HepG2 (cell line): ENCODE results near the gene HNRNPR. TPM values are rescaled to one million over a fixed set of nuclear protein-coding genes. Genes with fewer than 3 reads are reported as not detected.

Experiments used
- ATAC-seq: fragments of 200-7000 bp; cut with Tn5 transposase; 3 replicates; pipeline ENCODE4 v1.9.1; 2020; ENCODE audit warnings: mild to moderate bottlenecking, moderate library complexity
- BruUV-seq: library from RNA; stranded (reverse); fragments of 400-500 nt; replicated peaks from 2 replicates; lab custom pipeline; 2021; lab: Mats Ljungman, UMichigan
- CTCF ChIA-PET: fragments of 300-600 bp; formaldehyde crosslinking; extraction: SDS; loops from one replicate; lab custom pipeline; 2021; ENCODE audit warnings: low total read pairs, inconsistent platforms, low intra/inter-chr PET ratio; lab: Yijun Ruan, JAX
- POLR2A ChIA-PET: fragments of 350-600 bp; sonication (Branson Sonifier 250); formaldehyde crosslinking; loops from one replicate; lab custom pipeline; 2020; ENCODE audit warnings: antibody characterized with exemption, inconsistent platforms; lab: Yijun Ruan, JAX
- DNase-seq: peaks from one replicate; pipeline ENCODE4 v3.0.0-alpha.2; 2015; ENCODE audit warnings: low spot score
- FAIRE-seq: peaks from 3 replicates; lab custom pipeline; 2011; peaks lifted over from hg19 to GRCh38; lab: Jason Lieb, UNC
- H2AFZ ChIP-seq: one replicate; pipeline ENCODE4 v1.6.1; 2011; ENCODE audit warnings: low read length, inconsistent platforms
- H3K27ac ChIP-seq: fragments of 300-600 bp; 3 replicates; pipeline ENCODE4 v1.8.0; 2011; ENCODE audit warnings: mixed run types, mild to moderate bottlenecking, mixed read lengths, low read length, inconsistent platforms; ENCODE audit not compliant: insufficient read depth; ENCODE audit errors: extremely low read length
- H3K27me3 ChIP-seq, 2 experiments: fragments of 200-600 bp in 1 of 2; 2 replicates in 1 of 2; 3 replicates in 1 of 2; pipeline versions ENCODE4 v1.6.0 to v1.8.0; 2011; ENCODE audit warnings: low read length in 2 of 2, mild to moderate bottlenecking in 2 of 2, moderate library complexity in 2 of 2, inconsistent platforms in 1 of 2; ENCODE audit not compliant: insufficient read depth in 2 of 2, control insufficient read depth in 1 of 2
- H3K36me3 ChIP-seq, 2 experiments: fragments of 200-600 bp in 1 of 2; replicated peaks in 1 of 2; 2 replicates in 1 of 2; 3 replicates in 1 of 2; pipeline versions ENCODE4 v1.5.1 to v1.8.0; 2011; ENCODE audit warnings: low read length in 2 of 2, inconsistent platforms in 1 of 2; ENCODE audit not compliant: insufficient read depth in 2 of 2, control insufficient read depth in 1 of 2
- H3K4me1 ChIP-seq: 2 replicates; pipeline ENCODE4 v1.5.1; 2012; ENCODE audit warnings: low read length, inconsistent platforms; ENCODE audit not compliant: insufficient read depth
- H3K4me2 ChIP-seq: 2 replicates; pipeline ENCODE4 v1.6.0; 2011; ENCODE audit warnings: low read depth, low read length, inconsistent platforms
- H3K4me3 ChIP-seq, 3 experiments: fragments of 200-600 bp in 1 of 3; sonication (generic), shearing (Covaris generic) in 1 of 3; replicated peaks in 1 of 3; 2 replicates each; pipeline ENCODE4 v1.5.1; 2011 to 2016; ENCODE audit warnings: low read length in 3 of 3, inconsistent platforms in 2 of 3, low read depth in 2 of 3, mild to moderate bottlenecking in 2 of 3, control low read depth in 1 of 3, mixed read lengths in 1 of 3; ENCODE audit not compliant: insufficient read depth in 1 of 3
- H3K79me2 ChIP-seq: one replicate; pipeline ENCODE4 v1.6.1; 2011; ENCODE audit warnings: low read length, inconsistent platforms; ENCODE audit not compliant: insufficient read depth
- H3K9ac ChIP-seq: 2 replicates; pipeline ENCODE4 v1.6.0; 2011; ENCODE audit warnings: mild to moderate bottlenecking, low read depth, low read length, inconsistent platforms; ENCODE audit not compliant: insufficient read depth
- H3K9me3 ChIP-seq: 2 replicates; pipeline ENCODE4 v1.5.1; 2012; ENCODE audit warnings: mild to moderate bottlenecking, low read length
- H4K20me1 ChIP-seq: 2 replicates; pipeline ENCODE4 v1.6.0; 2011; ENCODE audit warnings: inconsistent platforms, mild to moderate bottlenecking, low read length, moderate library complexity; ENCODE audit not compliant: insufficient read depth
- ADNP ChIP-seq: sonication (generic); formaldehyde crosslinking; IDR thresholded peaks from 2 replicates; pipeline ENCODE4 v1.4.0; 2020; ENCODE audit warnings: missing genetic modification reagents
- AGO1 ChIP-seq: fragments of 200-400 bp; formaldehyde crosslinking; IDR thresholded peaks from 2 replicates; pipeline ENCODE4 v1.6.1; 2017; ENCODE audit warnings: mild to moderate bottlenecking, low read depth, low read length, moderate library complexity; ENCODE audit not compliant: poor library complexity, severe bottlenecking
- HNF4A ChIP-seq: sonication (generic); formaldehyde crosslinking; IDR thresholded peaks from 2 replicates; pipeline ENCODE4 v1.4.0; 2020; ENCODE audit warnings: missing genetic modification reagents
- MEIS2 ChIP-seq: sonication (generic); formaldehyde crosslinking; IDR thresholded peaks from 2 replicates; pipeline ENCODE4 v1.9.0; 2021; ENCODE audit warnings: mild to moderate bottlenecking, missing genetic modification reagents
- SNAI1 ChIP-seq: sonication (generic); formaldehyde crosslinking; IDR thresholded peaks from 2 replicates; pipeline ENCODE4 v1.5.0; 2020; ENCODE audit warnings: mild to moderate bottlenecking, missing genetic modification reagents, borderline replicate concordance
- SP2 ChIP-seq: sonication (generic); formaldehyde crosslinking; IDR thresholded peaks from 2 replicates; pipeline ENCODE4 v1.5.1; 2020; ENCODE audit warnings: mild to moderate bottlenecking, missing genetic modification reagents
- ZFP36 ChIP-seq: fragments of 150-350 bp; IDR thresholded peaks from 2 replicates; pipeline ENCODE4 v1.6.1; 2018; ENCODE audit warnings: borderline replicate concordance, low read length, low read depth; ENCODE audit not compliant: partially characterized antibody
- ZNF256 ChIP-seq: sonication (generic); formaldehyde crosslinking; conservative IDR thresholded peaks from 2 replicates; pipeline ENCODE4 v1.4.0; 2020; ENCODE audit warnings: missing genetic modification reagents
- ZNF263 ChIP-seq: sonication (generic); formaldehyde crosslinking; IDR thresholded peaks from 2 replicates; pipeline ENCODE4 v1.4.0; 2020; ENCODE audit warnings: missing genetic modification reagents
- ZNF720 ChIP-seq: sonication (generic); formaldehyde crosslinking; IDR thresholded peaks from 2 replicates; pipeline ENCODE4 v1.4.0; 2020; ENCODE audit warnings: missing genetic modification reagents
- ZNF841 ChIP-seq: sonication (generic); formaldehyde crosslinking; IDR thresholded peaks from 2 replicates; pipeline ENCODE4 v1.8.1; 2023; ENCODE audit warnings: missing genetic modification reagents, borderline replicate concordance
- ZSCAN20 ChIP-seq: sonication (generic); formaldehyde crosslinking; IDR thresholded peaks from 2 replicates; pipeline ENCODE4 v1.4.0; 2020; ENCODE audit warnings: missing genetic modification reagents, mild to moderate bottlenecking, borderline replicate concordance
- WGBS: methylation state at CpG from one replicate; pipeline ENCODE4 v1.1.6; 2017; ENCODE audit warnings: low lambda C conversion rate; 5-methylcytosine and 5-hydroxymethylcytosine counted together
- in situ Hi-C: cut with HindIII; loops from 2 replicates; pipeline ENCODE4 v1.10.0; 2017; ENCODE audit warnings: low pct_unique_long_range_greater_than_20kb; ENCODE audit not compliant: extremely low pct_ligation_motif_present
- intact Hi-C: fragments of 100-400 bp; cut with micrococcal nuclease; formaldehyde crosslinking; loops from one replicate; pipeline ENCODE4 v1.10.0; 2022; ENCODE audit not compliant: unreplicated experiment
- polyA plus RNA-seq, 8 experiments: library from polyadenylated mRNA; depleted of rRNA in 3 of 8; stranded (reverse) in 7 of 8; unstranded in 1 of 8; fragments of >200 nt; fragmentation: Illumina TruSeq in 4 of 8; extraction: Trizol in 4 of 8; gene quantifications; 2 replicates each; pipeline versions ENCODE4 v1.2.1 to v1.2.3, GENCODE V29; 2011 to 2016; ENCODE audit warnings: low read depth in 4 of 8, missing spikeins in 1 of 8, mixed read lengths in 1 of 8; ENCODE audit not compliant: insufficient read depth in 1 of 8
- total RNA-seq, 5 experiments: library from RNA; depleted of rRNA; stranded (reverse); fragments of >200 nt; fragmentation: Illumina TruSeq; extraction: Trizol; gene quantifications; 2 replicates each; pipeline ENCODE4 v1.2.3, GENCODE V29; 2016; ENCODE audit warnings: low read depth in 1 of 5
- TF ChIP-seq, protein P1 (sequence below): IDR thresholded peaks from 2 replicates; pipeline ENCODE4 v1.6.1; 2018; ENCODE audit warnings: missing genetic modification reagents, mild to moderate bottlenecking, missing compliant biosample characterization
- TF ChIP-seq, protein P2 (sequence below): sonication (generic); formaldehyde crosslinking; IDR thresholded peaks from 2 replicates; pipeline ENCODE4 v1.5.0; 2020; ENCODE audit warnings: missing genetic modification reagents
- TF ChIP-seq, protein P3 (sequence below): sonication (generic); formaldehyde crosslinking; IDR thresholded peaks from 2 replicates; pipeline ENCODE4 v1.4.0; 2020; ENCODE audit warnings: missing genetic modification reagents
- TF ChIP-seq, protein P4 (sequence below): sonication (generic); formaldehyde crosslinking; IDR thresholded peaks from 2 replicates; pipeline ENCODE4 v1.4.0; 2020; ENCODE audit warnings: missing genetic modification reagents

The HNRNPR gene
- total and polyA plus RNA-seq, 2 of the 13 experiments (the other 11 are each of a cell fraction or from before 2014, with no cell fraction given): 133 to 216 TPM

DNA sequence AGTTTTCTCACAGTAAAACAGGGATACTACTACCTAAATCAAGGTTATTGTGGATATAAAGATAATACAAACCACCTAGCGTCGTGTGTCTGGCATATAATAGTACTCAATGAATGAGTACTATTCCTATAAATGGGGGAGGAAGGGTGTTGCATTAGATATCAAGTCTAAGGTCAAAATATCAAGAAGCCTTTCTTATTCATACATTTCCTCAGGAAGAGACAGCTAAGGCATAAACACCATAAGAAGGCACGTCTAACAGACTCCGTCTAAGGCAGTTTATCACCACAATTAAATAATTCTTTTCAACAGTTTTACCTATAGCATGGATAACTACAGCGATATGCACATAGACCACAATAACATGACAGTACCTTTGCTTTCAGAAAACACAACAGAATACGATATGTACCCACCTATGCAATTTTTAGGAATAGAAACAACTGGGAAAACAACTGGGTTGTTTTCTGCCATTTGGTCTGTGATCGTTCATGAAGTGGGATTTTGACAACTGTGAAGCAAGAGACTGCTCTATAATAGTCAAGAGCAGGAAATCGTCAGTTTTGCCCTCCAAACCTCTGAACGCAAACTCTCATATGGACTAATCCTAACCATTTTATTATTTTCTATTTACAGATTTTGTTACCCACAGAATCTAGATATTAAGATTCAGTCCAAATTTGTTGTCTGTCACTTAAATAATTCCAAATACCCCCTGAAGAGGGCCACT, 53.1 kb downstream of the HNRNPR start:
- Histone ChIP-seq H3K27me3 (no peaks in the 10 kb centered on the region), H3K9ac (no peak overlapping the region), H3K36me3 (peaks cover 2 to 12% of the 10 kb centered on the region in 2 experiments), H3K4me1 (no peaks in the 10 kb centered on the region), H4K20me1 (no peaks in the 10 kb centered on the region), H3K79me2 (no peaks in the 10 kb centered on the region), H3K9me3 (no peaks in the 10 kb centered on the region), H3K4me2 (no peak overlapping the region), H3K4me3 (no peak overlapping the region), H3K27ac (no peak overlapping the region), H2AFZ (no peak overlapping the region)
- DNase-seq (no peak), FAIRE-seq (no peak), ATAC-seq (no peak)
- ChIA-PET CTCF (no interaction called here), POLR2A (no interaction called here)
- BruUV-seq: no TSS peak
- WGBS: 98% methylated on average over 9 of the region's 9 CpGs
- in situ Hi-C loops: no loop called here
- intact Hi-C loops: no loop called here
- TF ChIP-seq HNF4A (CRISPR knock-in tag) (no peak), ZNF263 (CRISPR knock-in tag) (no peak), SNAI1 (CRISPR knock-in tag) (no peak), AGO1 (no peak), ZNF256 (CRISPR knock-in tag) (no peak), ZSCAN20 (CRISPR knock-in tag) (no peak), ZNF720 (no peak), ADNP (no peak), ZFP36 (no peak), MEIS2 (CRISPR knock-in tag) (no peak), ZNF841 (no peak), SP2 (CRISPR knock-in tag) (no peak)
- TF ChIP-seq, protein P1, sequence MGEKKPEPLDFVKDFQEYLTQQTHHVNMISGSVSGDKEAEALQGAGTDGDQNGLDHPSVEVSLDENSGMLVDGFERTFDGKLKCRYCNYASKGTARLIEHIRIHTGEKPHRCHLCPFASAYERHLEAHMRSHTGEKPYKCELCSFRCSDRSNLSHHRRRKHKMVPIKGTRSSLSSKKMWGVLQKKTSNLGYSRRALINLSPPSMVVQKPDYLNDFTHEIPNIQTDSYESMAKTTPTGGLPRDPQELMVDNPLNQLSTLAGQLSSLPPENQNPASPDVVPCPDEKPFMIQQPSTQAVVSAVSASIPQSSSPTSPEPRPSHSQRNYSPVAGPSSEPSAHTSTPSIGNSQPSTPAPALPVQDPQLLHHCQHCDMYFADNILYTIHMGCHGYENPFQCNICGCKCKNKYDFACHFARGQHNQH (CRISPR knock-in tag): no peak
- TF ChIP-seq, protein P2, sequence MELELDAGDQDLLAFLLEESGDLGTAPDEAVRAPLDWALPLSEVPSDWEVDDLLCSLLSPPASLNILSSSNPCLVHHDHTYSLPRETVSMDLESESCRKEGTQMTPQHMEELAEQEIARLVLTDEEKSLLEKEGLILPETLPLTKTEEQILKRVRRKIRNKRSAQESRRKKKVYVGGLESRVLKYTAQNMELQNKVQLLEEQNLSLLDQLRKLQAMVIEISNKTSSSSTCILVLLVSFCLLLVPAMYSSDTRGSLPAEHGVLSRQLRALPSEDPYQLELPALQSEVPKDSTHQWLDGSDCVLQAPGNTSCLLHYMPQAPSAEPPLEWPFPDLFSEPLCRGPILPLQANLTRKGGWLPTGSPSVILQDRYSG: no peak
- TF ChIP-seq, protein P3, sequence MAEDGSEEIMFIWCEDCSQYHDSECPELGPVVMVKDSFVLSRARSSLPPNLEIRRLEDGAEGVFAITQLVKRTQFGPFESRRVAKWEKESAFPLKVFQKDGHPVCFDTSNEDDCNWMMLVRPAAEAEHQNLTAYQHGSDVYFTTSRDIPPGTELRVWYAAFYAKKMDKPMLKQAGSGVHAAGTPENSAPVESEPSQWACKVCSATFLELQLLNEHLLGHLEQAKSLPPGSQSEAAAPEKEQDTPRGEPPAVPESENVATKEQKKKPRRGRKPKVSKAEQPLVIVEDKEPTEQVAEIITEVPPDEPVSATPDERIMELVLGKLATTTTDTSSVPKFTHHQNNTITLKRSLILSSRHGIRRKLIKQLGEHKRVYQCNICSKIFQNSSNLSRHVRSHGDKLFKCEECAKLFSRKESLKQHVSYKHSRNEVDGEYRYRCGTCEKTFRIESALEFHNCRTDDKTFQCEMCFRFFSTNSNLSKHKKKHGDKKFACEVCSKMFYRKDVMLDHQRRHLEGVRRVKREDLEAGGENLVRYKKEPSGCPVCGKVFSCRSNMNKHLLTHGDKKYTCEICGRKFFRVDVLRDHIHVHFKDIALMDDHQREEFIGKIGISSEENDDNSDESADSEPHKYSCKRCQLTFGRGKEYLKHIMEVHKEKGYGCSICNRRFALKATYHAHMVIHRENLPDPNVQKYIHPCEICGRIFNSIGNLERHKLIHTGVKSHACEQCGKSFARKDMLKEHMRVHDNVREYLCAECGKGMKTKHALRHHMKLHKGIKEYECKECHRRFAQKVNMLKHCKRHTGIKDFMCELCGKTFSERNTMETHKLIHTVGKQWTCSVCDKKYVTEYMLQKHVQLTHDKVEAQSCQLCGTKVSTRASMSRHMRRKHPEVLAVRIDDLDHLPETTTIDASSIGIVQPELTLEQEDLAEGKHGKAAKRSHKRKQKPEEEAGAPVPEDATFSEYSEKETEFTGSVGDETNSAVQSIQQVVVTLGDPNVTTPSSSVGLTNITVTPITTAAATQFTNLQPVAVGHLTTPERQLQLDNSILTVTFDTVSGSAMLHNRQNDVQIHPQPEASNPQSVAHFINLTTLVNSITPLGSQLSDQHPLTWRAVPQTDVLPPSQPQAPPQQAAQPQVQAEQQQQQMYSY (CRISPR knock-in tag): no peak
- TF ChIP-seq, protein P4, sequence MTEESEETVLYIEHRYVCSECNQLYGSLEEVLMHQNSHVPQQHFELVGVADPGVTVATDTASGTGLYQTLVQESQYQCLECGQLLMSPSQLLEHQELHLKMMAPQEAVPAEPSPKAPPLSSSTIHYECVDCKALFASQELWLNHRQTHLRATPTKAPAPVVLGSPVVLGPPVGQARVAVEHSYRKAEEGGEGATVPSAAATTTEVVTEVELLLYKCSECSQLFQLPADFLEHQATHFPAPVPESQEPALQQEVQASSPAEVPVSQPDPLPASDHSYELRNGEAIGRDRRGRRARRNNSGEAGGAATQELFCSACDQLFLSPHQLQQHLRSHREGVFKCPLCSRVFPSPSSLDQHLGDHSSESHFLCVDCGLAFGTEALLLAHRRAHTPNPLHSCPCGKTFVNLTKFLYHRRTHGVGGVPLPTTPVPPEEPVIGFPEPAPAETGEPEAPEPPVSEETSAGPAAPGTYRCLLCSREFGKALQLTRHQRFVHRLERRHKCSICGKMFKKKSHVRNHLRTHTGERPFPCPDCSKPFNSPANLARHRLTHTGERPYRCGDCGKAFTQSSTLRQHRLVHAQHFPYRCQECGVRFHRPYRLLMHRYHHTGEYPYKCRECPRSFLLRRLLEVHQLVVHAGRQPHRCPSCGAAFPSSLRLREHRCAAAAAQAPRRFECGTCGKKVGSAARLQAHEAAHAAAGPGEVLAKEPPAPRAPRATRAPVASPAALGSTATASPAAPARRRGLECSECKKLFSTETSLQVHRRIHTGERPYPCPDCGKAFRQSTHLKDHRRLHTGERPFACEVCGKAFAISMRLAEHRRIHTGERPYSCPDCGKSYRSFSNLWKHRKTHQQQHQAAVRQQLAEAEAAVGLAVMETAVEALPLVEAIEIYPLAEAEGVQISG (CRISPR knock-in tag): no peak
